IPS-18c (cell line): ENCODE results near the gene TMC4.
A peak's percentile ranks its signal among the peaks of the same experiment; 100 is the strongest.

Source experiments
- H3K4me3 ChIP-seq: 2 replicates; pipeline ENCODE4 v1.7.0; 2013; ENCODE audit warnings: low read depth, mild to moderate bottlenecking, low read length, moderate library complexity; ENCODE audit not compliant: insufficient read depth
- H3K9me3 ChIP-seq: one replicate; pipeline ENCODE4 v1.6.1; 2013; ENCODE audit warnings: mild to moderate bottlenecking, low read length, moderate library complexity; ENCODE audit not compliant: control insufficient read depth, insufficient read depth

Gene TMC4

GRCh38 chr19:54164369-54165068 is 8.4 kb downstream of the TMC4 start:
- H3K4me3 ChIP-seq, result peak overlapping the region; percentile 38; the same call in 1 of the 2 replicates
- no peaks in the 10 kb centered on the region for H3K9me3 ChIP-seq

GRCh38 chr19:54162884-54163283 is 10.1 kb downstream of the TMC4 start:
- Histone ChIP-seq H3K4me3 (peak overlapping the region; percentile 46; the same call in 1 of the 2 replicates), H3K9me3 (no peaks in the 10 kb centered on the region)

GRCh38 chr19:54162241-54162805 is 10.6 kb downstream of the TMC4 start:
- Histone ChIP-seq H3K9me3 (no peaks in the 10 kb centered on the region), H3K4me3 (peak overlapping the region; percentile 46)

DNA sequence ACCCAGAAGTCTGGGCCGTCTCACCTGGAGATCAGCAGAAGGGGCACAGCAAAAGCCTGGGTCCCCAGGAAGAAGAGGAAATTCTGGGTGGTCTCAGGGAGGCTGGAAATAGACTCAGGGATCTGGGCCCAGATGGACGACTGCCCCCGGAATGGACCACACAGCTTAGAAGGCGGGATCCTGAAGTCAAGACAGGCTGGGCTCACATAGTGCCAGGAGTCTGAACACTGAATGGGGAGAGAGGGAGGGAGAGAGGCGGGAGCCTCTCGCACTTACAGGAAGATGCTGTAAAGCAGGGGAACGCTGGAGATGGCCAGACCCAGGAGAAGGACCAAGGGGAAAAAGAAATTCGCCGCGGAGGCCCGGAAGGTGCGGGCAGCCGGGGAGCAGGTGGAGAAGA is 12.1 kb downstream of the TMC4 start:
- Histone ChIP-seq H3K4me3 (peak overlapping the region; percentile 88; the same call in 1 of the 2 replicates), H3K9me3 (no peaks in the 10 kb centered on the region)

GRCh38 chr19:54160182-54160811 is 12.7 kb downstream of the TMC4 start:
- Histone ChIP-seq H3K4me3 (peak overlapping the region; percentile 88), H3K9me3 (no peaks in the 10 kb centered on the region)

DNA sequence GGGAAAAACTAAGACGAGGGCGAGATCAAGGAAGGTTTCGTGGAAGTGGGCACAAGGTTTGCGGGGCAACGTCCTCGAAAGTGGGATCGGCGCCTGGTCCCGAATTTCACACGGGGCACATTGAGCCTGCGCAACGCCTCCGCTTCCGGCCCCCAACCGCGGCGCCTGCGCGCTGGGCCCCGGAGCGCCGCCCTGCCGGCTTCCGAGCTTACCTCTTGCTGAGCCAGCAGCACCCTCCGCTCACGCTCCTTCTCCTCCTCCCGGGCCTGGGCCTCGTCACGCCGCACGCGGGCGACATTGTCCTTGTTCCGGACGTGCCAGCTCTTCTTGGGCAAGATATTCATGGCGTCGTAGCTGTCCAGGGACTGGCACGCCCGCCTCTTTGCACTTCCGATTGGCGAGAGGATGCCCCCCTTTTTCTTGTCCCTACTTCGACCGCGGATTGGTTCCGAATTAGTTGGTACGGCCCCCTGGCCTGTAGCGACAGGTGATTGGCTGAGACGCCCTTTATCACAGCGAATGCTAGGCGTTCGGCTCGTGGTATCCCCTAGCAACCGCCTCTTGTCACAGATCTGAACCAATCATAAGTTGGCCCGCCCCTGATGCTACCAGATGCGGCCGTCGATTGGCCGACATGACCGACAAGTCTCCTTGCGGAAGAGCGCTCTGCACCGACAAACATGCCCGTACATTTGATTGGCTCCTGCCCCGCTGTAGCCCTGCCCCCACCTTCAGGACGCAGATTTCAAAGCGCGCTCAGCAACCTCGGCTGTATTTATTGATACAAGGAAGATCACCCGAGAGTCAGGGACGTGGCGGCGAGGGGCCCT is 13.4 kb downstream of the TMC4 start, which contains the start of gene LENG1:
Gene LENG1, minus strand, starts transcription at position 370 of the 830 bp plus-strand sequence. Its CDS starts 26 bp downstream, at position 344.
- peak within 1 kb of the TSS; percentile 90 for H3K4me3 ChIP-seq
- H3K9me3 ChIP-seq, result no peaks in the 10 kb centered on the region

DNA sequence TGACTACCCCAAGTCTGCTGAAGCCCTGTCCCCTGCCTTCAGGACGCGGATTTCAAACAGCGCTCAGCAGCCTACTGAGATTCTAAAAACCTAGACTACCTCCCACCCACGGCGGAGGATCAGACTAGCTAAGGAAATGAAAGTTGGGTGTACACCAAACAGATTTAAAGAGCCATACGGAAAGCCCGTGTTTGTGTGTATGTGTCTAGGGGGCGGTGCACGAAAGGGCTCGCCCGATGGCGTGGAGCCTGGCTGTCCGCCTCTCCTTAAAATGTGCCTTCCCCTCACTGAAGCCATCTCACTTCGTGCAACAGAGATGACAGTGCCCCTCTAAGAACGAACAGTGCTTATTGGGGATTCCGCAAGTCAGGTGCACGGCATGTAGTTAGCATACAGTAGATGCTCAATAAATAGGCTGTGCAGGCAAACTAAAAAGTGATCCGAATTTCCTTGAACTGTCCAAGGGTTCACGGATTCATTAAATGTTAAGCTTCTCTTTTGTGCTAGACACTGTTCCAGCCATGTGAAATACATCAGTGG is 14.1 kb downstream of the TMC4 start:
- Histone ChIP-seq H3K9me3 (no peaks in the 10 kb centered on the region), H3K4me3 (peak overlapping the region; percentile 90)

DNA sequence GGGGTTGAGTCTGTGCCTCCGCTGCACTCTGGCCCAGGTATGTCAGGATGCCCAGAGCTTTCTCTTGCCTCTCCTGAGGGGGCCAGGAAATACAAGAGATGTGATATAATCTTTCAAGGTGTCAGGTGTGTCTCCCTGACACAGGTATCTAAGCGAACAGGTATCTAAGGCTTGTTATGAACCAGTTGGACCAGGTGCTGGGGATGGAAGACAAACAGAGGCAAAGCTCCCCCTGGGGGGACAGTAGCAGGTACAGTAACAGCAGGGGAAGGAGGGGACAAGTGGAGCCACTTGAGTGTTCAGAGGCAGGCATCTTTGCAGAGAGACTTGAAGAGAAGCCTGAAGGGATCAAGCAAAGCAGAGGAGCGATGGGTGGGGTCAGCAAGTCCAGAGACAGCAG is 16.0 kb downstream of the TMC4 start:
- Histone ChIP-seq H3K4me3 (no peak overlapping the region), H3K9me3 (no peaks in the 10 kb centered on the region)

GRCh38 chr19:54156490-54156889 is 16.5 kb downstream of the TMC4 start:
- Histone ChIP-seq H3K4me3 (no peak overlapping the region), H3K9me3 (no peaks in the 10 kb centered on the region)

GRCh38 chr19:54155694-54156093 is 17.3 kb downstream of the TMC4 start:
- Histone ChIP-seq H3K4me3 (no peak overlapping the region), H3K9me3 (no peaks in the 10 kb centered on the region)

- H3K9me3 ChIP-seq, result no peaks in the 10 kb centered on the region
Measured at GRCh38 chr19:54154603-54155345, 18.2 kb downstream of the TMC4 start.

DNA sequence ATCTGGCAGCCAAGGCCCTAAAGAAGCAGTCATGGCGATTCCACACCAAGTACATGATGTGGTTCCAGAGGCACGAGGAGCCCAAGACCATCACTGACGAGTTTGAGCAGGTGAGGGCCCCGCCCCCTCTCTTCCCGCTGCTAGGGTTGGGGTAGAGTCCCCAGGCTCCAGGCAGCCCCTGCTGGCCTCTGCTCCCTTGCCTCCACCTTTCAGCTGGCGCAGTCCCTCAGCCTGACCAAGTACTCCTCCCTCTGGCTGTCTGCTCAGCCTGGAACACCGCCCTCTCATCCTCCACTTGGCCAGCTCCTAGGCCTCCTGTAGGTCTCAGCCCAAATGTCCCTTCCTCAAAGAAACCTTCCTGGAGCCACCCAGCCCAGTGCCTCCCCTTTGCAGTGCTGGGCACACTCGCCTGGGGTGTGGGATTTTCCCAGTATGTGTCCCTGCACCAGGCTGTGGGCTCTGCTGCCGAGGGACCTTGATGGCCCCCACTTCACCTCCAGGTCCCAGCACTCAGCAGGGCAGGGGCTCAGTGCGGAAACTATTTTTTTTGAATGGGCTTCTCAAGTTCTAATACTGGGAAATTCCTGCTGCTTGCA is 19.1 kb downstream of the TMC4 start:
- no peaks in the 10 kb centered on the region for H3K9me3 ChIP-seq
- no peak overlapping the region for H3K4me3 ChIP-seq

More at GRCh38 chr19:54154603-54155345, 18.2 kb downstream of the TMC4 start:
- H3K4me3 ChIP-seq, result no peak overlapping the region

DNA sequence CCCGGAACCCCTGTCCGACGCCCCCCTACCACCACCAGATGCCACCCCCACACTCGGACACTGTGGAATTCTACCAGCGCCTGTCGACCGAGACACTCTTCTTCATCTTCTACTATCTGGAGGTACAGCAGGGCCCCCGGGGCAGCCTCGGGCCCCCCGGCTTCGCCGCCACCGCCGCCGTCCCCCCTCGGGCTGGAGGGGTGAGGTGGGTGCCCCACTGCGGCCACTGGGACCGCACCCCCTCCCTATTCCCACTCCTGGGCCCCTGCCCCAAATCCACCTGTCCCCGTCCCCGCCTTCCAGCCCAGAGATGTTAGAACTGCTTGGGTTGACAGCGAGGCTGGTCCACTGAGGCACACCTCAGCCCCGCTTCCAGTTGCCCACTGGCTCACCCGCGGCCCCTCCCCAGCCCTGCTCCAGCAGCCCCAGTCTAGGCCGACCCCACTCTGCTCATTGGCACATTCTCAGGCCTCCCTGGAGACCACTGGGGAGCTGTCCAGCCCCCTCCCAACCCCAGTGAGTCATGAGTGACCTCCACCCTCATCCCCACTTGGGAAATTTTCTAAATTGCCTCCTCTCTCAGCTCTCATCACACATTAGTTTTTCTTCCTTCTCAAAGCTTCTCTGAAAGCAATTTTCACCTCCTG is 20.0 kb downstream of the TMC4 start:
- H3K9me3 ChIP-seq, result no peaks in the 10 kb centered on the region
- no peak overlapping the region for H3K4me3 ChIP-seq

- Histone ChIP-seq H3K9me3 (no peaks in the 10 kb centered on the region), H3K4me3 (no peak overlapping the region)
Measured at GRCh38 chr19:54152267-54152666, 20.7 kb downstream of the TMC4 start.

- Histone ChIP-seq H3K4me3 (no peak overlapping the region), H3K9me3 (no peaks in the 10 kb centered on the region)
Measured at GRCh38 chr19:54151362-54152035, 21.5 kb downstream of the TMC4 start.
